ENCODE data around the gene KMT2B. TPM values are rescaled to one million over a fixed set of nuclear protein-coding genes. Genes with fewer than 3 reads are reported as not detected.

The KMT2B gene
- total and polyA plus RNA-seq, 2 of the 8 experiments (the other 6 are each of a cell fraction or from before 2014, with no cell fraction given), result 26.7 to 38.6 TPM

- POLR2A ChIA-PET (ENCODE audit: partially characterized antibody), result interaction anchor here (0.6 to 2.8 kb wide), 11 partner anchors 9 to 257 kb away, joined by 3 to 11 read pairs (median 4); partner anchors contain the start of genes HSPB6, IGFLR1, LIN37 and PROSER3
- H2BK15ac ChIP-seq (ENCODE audit: low read length), result no peak overlapping the region
- no peak overlapping the region for H3K9ac ChIP-seq (replicated peaks in 1 of 4; ENCODE audit: extremely low read depth in 1 of 4, low read depth in 3 of 4, low read length in 3 of 4)
- H4K5ac ChIP-seq (ENCODE audit: insufficient read length, low read depth, low read length), result peak overlapping the region; percentile 15
- WGBS, 2 experiments (ENCODE audit: extremely low coverage in 1 of 2, insufficient coverage in 1 of 2, insufficient read length in 1 of 2, insufficient replicate concordance in 2 of 2, low coverage in 1 of 2, low lambda C conversion rate in 2 of 2, missing lambda C conversion rate in 1 of 2), result 42% methylated on average over 21 of the region's 34 CpGs; no CpG with 5 or more reads in 1 of the 2 experiments
- H3K23me2 ChIP-seq (ENCODE audit: low read depth, low read length), result no peaks in the 10 kb centered on the region; the same call in 1 of the 2 replicates
- H2AK5ac ChIP-seq (ENCODE audit: low read depth, low read length), result no peak overlapping the region
- peaks cover 0 to 13% (median 7%) of the 10 kb centered on the region in 4 experiments; a peak in 5 of 7 replicates for H3K4me1 ChIP-seq (replicated peaks in 1 of 4; ENCODE audit: control insufficient read depth in 3 of 4, insufficient read depth in 4 of 4, low read length in 3 of 4)
- no peaks in the 10 kb centered on the region; the same call in 1 of the 2 replicates for H3K79me1 ChIP-seq (ENCODE audit: low read depth, low read length)
- peaks cover 0 to 6% (median 3%) of the 10 kb centered on the region in 4 experiments; a peak in 4 of 8 replicates for H3K36me3 ChIP-seq (ENCODE audit: control insufficient read depth in 2 of 4, insufficient read depth in 4 of 4, low read length in 3 of 4)
- H3K4ac ChIP-seq (replicated peaks; ENCODE audit: insufficient read length, low read depth, low read length), result no peak overlapping the region
- H3K9me3 ChIP-seq (ENCODE audit: insufficient read depth in 2 of 2, low read depth in 1 of 2, low read length in 1 of 2), result no peaks in the 10 kb centered on the region
- no peak overlapping the region for H3K27ac ChIP-seq (ENCODE audit: low read depth, low read length)
- H4K91ac ChIP-seq (replicated peaks; ENCODE audit: insufficient read length, low read length), result no peak overlapping the region
- no peaks in the 10 kb centered on the region for H3K27me3 ChIP-seq (replicated peaks in 1 of 4; ENCODE audit: control insufficient read depth in 3 of 4, extremely low read depth in 1 of 4, insufficient read depth in 3 of 4, low read length in 3 of 4)
- H2BK120ac ChIP-seq (replicated peaks; ENCODE audit: low read depth, low read length), result no peak overlapping the region
- H4K20me1 ChIP-seq (replicated peaks in 1 of 2; ENCODE audit: control insufficient read depth in 1 of 2, insufficient read depth in 2 of 2, low read length in 2 of 2), result peaks cover 4 to 5% of the 10 kb centered on the region in 2 experiments
- H2BK20ac ChIP-seq (ENCODE audit: low read length), result no peak overlapping the region
- no peak overlapping the region for H2BK12ac ChIP-seq (ENCODE audit: low read depth, low read length)
- H3K79me2 ChIP-seq (ENCODE audit: control insufficient read depth in 1 of 2, insufficient read depth in 2 of 2, low read length in 2 of 2), result no peaks in the 10 kb centered on the region
- H2BK5ac ChIP-seq (ENCODE audit: low read depth, low read length), result no peak overlapping the region
- no peak overlapping the region for H3K56ac ChIP-seq (replicated peaks; ENCODE audit: insufficient read length, low read depth, low read length)
- H3K4me2 ChIP-seq (ENCODE audit: insufficient read depth in 1 of 2, low read depth in 2 of 2, low read length in 2 of 2), result peak overlapping the region; percentile 13 to 57
- peak overlapping the region; percentile 58 for H4K8ac ChIP-seq (ENCODE audit: extremely low read depth, insufficient read depth, low read length)
- H3K4me3 ChIP-seq (ENCODE audit: extremely low read depth in 1 of 4, insufficient read depth in 2 of 4, low read depth in 3 of 4, low read length in 4 of 4), result peak overlapping the region in 1 of 4 experiments; percentile 42; a peak in 3 of 8 replicates
- no peak for FAIRE-seq
- H3K23ac ChIP-seq (ENCODE audit: insufficient read length), result no peak overlapping the region
- CTCF ChIA-PET (ENCODE audit: partially characterized antibody), result interaction anchor here (0.9 to 2.5 kb wide), 6 partner anchors 9 to 73 kb away, joined by 3 to 9 read pairs (median 4); no protein-coding TSS in a partner anchor
- no peak overlapping the region for H2AFZ ChIP-seq (ENCODE audit: low read length)
- H3K14ac ChIP-seq (ENCODE audit: insufficient read length), result no peak overlapping the region
- H3K18ac ChIP-seq (ENCODE audit: extremely low read depth, low read length), result no peak overlapping the region
- DNase-seq (ENCODE audit: low read depth in 1 of 2, low spot score in 2 of 2), result peak in 1 of 2 experiments; percentile 89
- TF ChIP-seq JUND (IDR thresholded peaks at IDR 0.05; ENCODE audit: low read length), result no peak
- no peak for TF ChIP-seq HDAC2 (IDR thresholded peaks at IDR 0.05; ENCODE audit: borderline replicate concordance in 1 of 2, low read depth in 2 of 2, low read length in 2 of 2)
- TF ChIP-seq EZH2 (IDR thresholded peaks at IDR 0.05; ENCODE audit: low read depth, low read length, severe bottlenecking), result no peak
- TF ChIP-seq BACH1 (IDR thresholded peaks at IDR 0.05; ENCODE audit: low read length), result no peak
- TF ChIP-seq RBBP5 (IDR thresholded peaks at IDR 0.05; ENCODE audit: borderline replicate concordance, low read depth, low read length), result no peak
- no peak; a peak in 1 of 4 replicates for TF ChIP-seq RAD21 (IDR thresholded peaks at IDR 0.05 in 1 of 2, conservative IDR thresholded peaks at IDR 0.05 in 1 of 2; ENCODE audit: low read depth in 2 of 2, low read length in 2 of 2)
- TF ChIP-seq YY1 (IDR thresholded peaks at IDR 0.05; ENCODE audit: low read depth, low read length), result no peak
- TF ChIP-seq CTBP2 (IDR thresholded peaks at IDR 0.05; ENCODE audit: borderline replicate concordance, insufficient read depth, insufficient read length, low read length), result no peak
- TF ChIP-seq SAP30 (IDR thresholded peaks at IDR 0.05; ENCODE audit: insufficient read depth, insufficient replicate concordance, low read length), result no peak
- no peak for TF ChIP-seq CHD2 (IDR thresholded peaks at IDR 0.05; ENCODE audit: low read length)
These were observed 49.7 kb downstream of the KMT2B start for GRCh38 chr19:35767288-35768081.

Measured in H1 (cell line).